ENCODE results near the gene POLR2F.

DNA sequence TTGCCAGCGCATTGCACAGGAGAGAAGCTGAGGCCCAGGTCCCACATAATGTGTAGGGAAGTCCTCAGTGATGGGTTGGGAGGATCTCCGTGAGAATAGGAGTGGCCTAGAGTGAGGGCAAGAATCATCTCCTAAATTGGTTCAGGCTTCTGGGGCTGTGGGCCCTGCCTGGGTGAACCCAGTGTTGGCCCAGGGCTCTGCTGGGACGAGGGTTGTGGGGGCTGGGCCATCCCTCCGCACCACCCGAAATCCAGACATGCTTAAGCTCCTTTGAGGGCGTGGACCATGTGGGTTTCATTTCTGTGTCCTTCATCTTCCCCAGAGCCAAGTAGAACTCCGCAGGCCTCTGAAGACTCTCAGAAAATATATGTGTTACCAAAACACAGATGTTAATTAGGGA lies 43.7 kb upstream of the POLR2F start:
- no peak for TF ChIP-seq EZH2 (IDR thresholded peaks at IDR 0.05)
- TF ChIP-seq, protein P1, sequence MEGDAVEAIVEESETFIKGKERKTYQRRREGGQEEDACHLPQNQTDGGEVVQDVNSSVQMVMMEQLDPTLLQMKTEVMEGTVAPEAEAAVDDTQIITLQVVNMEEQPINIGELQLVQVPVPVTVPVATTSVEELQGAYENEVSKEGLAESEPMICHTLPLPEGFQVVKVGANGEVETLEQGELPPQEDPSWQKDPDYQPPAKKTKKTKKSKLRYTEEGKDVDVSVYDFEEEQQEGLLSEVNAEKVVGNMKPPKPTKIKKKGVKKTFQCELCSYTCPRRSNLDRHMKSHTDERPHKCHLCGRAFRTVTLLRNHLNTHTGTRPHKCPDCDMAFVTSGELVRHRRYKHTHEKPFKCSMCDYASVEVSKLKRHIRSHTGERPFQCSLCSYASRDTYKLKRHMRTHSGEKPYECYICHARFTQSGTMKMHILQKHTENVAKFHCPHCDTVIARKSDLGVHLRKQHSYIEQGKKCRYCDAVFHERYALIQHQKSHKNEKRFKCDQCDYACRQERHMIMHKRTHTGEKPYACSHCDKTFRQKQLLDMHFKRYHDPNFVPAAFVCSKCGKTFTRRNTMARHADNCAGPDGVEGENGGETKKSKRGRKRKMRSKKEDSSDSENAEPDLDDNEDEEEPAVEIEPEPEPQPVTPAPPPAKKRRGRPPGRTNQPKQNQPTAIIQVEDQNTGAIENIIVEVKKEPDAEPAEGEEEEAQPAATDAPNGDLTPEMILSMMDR (IDR thresholded peaks at IDR 0.05): no peak

Measured in neural progenitor cell (in vitro differentiated cells).